Endothelial cell of umbilical vein (primary cell): Measurements from ENCODE around the gene GCNA. TPM values are rescaled to one million over a fixed set of nuclear protein-coding genes. Genes with fewer than 3 reads are reported as not detected.

ENCODE experiments used
- BruUV-seq: library from RNA; stranded (reverse); fragments of 400-500 nt; replicated peaks from 2 replicates; lab custom pipeline; 2021; lab: Mats Ljungman, UMichigan
- CTCF ChIA-PET: fragments of 300-600, 350-600 bp; sonication (Branson Sonifier 250); formaldehyde crosslinking; loops from one replicate; lab custom pipeline; 2021; ENCODE audit warnings: antibody characterized with exemption, inconsistent platforms; lab: Charles Lee
- POLR2A ChIA-PET: fragments of 300-600, 350-600 bp; sonication (Branson Sonifier 250); formaldehyde crosslinking; loops from one replicate; lab custom pipeline; 2021; ENCODE audit warnings: antibody characterized with exemption, inconsistent platforms; lab: Charles Lee
- DNase-seq: peaks from one replicate; pipeline ENCODE4 v3.0.0-alpha.2; 2011; ENCODE audit warnings: low read depth, low spot score
- FAIRE-seq: peaks from 2 replicates; lab custom pipeline; 2011; peaks lifted over from hg19 to GRCh38; lab: Jason Lieb, UNC
- H2AFZ ChIP-seq: 2 replicates; pipeline ENCODE4 v1.6.0; 2012; ENCODE audit warnings: low read depth, low read length, control low read depth, inconsistent platforms
- H3K27ac ChIP-seq: 2 replicates; pipeline ENCODE4 v1.5.1; 2011; ENCODE audit warnings: low read depth, mild to moderate bottlenecking, control low read depth, low read length, moderate library complexity; ENCODE audit not compliant: insufficient read depth
- H3K27me3 ChIP-seq, 2 experiments: 2 replicates each; pipeline versions ENCODE4 v1.6.0 to v1.6.1; 2011; ENCODE audit warnings: low read length in 2 of 2, mixed read lengths in 1 of 2; ENCODE audit not compliant: control insufficient read depth in 2 of 2, insufficient read depth in 2 of 2
- H3K36me3 ChIP-seq, 2 experiments: 2 replicates in 1 of 2; 3 replicates in 1 of 2; pipeline ENCODE4 v1.5.1; 2011; ENCODE audit warnings: low read length in 2 of 2, mild to moderate bottlenecking in 1 of 2, moderate library complexity in 1 of 2; ENCODE audit not compliant: control insufficient read depth in 2 of 2, insufficient read depth in 2 of 2; ENCODE audit errors: extremely low read depth in 1 of 2
- H3K4me1 ChIP-seq: 3 replicates; pipeline ENCODE4 v1.5.1; 2011; ENCODE audit warnings: mild to moderate bottlenecking, low read length; ENCODE audit not compliant: control insufficient read depth, insufficient read depth; ENCODE audit errors: extremely low read depth
- H3K4me2 ChIP-seq: 2 replicates; pipeline ENCODE4 v1.6.1; 2011; ENCODE audit warnings: low read length, control low read depth, mixed read lengths; ENCODE audit not compliant: insufficient read depth
- H3K4me3 ChIP-seq, 3 experiments: fragments of 200-600 bp in 1 of 3; sonication (generic), shearing (Covaris generic) in 1 of 3; replicated peaks in 1 of 3; 2 replicates each; pipeline ENCODE4 v1.5.1; 2011 to 2016; ENCODE audit warnings: control low read depth in 3 of 3, low read length in 3 of 3, mild to moderate bottlenecking in 2 of 3, inconsistent platforms in 1 of 3, low read depth in 1 of 3, moderate library complexity in 1 of 3; ENCODE audit not compliant: insufficient read depth in 1 of 3
- H3K79me2 ChIP-seq: 2 replicates; pipeline ENCODE4 v1.6.0; 2012; ENCODE audit warnings: low read length, inconsistent platforms; ENCODE audit not compliant: control insufficient read depth, insufficient read depth
- H3K9ac ChIP-seq: replicated peaks from 2 replicates; pipeline ENCODE3; 2011; ENCODE audit warnings: low read length, control low read depth; ENCODE audit not compliant: insufficient read depth; ENCODE audit errors: extremely low read depth
- H3K9me1 ChIP-seq: replicated peaks from 3 replicates; pipeline ENCODE4 v1.6.0; 2011; ENCODE audit warnings: mild to moderate bottlenecking, low read length; ENCODE audit not compliant: control insufficient read depth, insufficient read depth; ENCODE audit errors: extremely low read depth
- H3K9me3 ChIP-seq: replicated peaks from 2 replicates; pipeline ENCODE4 v1.5.1; 2012; ENCODE audit warnings: low read length, inconsistent platforms; ENCODE audit not compliant: control insufficient read depth, insufficient read depth
- H4K20me1 ChIP-seq: replicated peaks from 2 replicates; pipeline ENCODE3; 2011; ENCODE audit warnings: mild to moderate bottlenecking, low read length; ENCODE audit not compliant: control insufficient read depth, insufficient read depth; ENCODE audit errors: extremely low read depth
- CTCF ChIP-seq, 2 donors: IDR thresholded peaks; 1 replicate in 1 of 2; 2 replicates in 1 of 2; pipeline ENCODE4 v1.5.1; 2011; ENCODE audit warnings: low read length in 2 of 2, mild to moderate bottlenecking in 2 of 2, moderate library complexity in 2 of 2, control low read depth in 1 of 2, inconsistent platforms in 1 of 2, low read depth in 1 of 2; ENCODE audit not compliant: insufficient read depth in 1 of 2; ENCODE audit errors: extremely low read depth in 1 of 2
- EZH2 ChIP-seq: IDR thresholded peaks from 2 replicates; pipeline ENCODE4 v1.6.1; 2012; ENCODE audit warnings: borderline replicate concordance, low read depth, mild to moderate bottlenecking, moderate library complexity, low read length, inconsistent platforms; ENCODE audit not compliant: severe bottlenecking
- FOS ChIP-seq: IDR thresholded peaks from 2 replicates; pipeline ENCODE4 v1.6.1; 2011; ENCODE audit warnings: mild to moderate bottlenecking, low read length, moderate library complexity, borderline replicate concordance; ENCODE audit not compliant: insufficient read depth
- JUN ChIP-seq: IDR thresholded peaks from 2 replicates; pipeline ENCODE4 v1.6.1; 2011; ENCODE audit warnings: borderline replicate concordance, low read depth; ENCODE audit not compliant: insufficient read length, insufficient read depth
- MAX ChIP-seq: IDR thresholded peaks from 2 replicates; pipeline ENCODE4 v1.6.1; 2011; ENCODE audit not compliant: insufficient read depth, insufficient read length
- MYC ChIP-seq: IDR thresholded peaks from one replicate; pipeline ENCODE4 v1.6.1; 2011; ENCODE audit warnings: mild to moderate bottlenecking, low read depth, low read length
- POLR2AphosphoS5 ChIP-seq: IDR thresholded peaks from 2 replicates; pipeline ENCODE4 v1.6.1; 2012; ENCODE audit warnings: low read depth, mild to moderate bottlenecking, control low read depth, low read length, moderate library complexity; ENCODE audit not compliant: insufficient read depth
- dilution Hi-C: fragments of 300-500 bp; cut with MboI; formaldehyde crosslinking; loops from one replicate; pipeline ENCODE4 v1.15.0; 2019; ENCODE audit warnings: low sequenced_read_pairs; ENCODE audit not compliant: extremely low pct_ligation_motif_present
- intact Hi-C: fragments of 100-400 bp; cut with micrococcal nuclease; formaldehyde crosslinking; loops from one replicate; pipeline ENCODE4 v1.10.0; 2022
- polyA plus RNA-seq, 4 experiments: library from polyadenylated mRNA; depleted of rRNA in 3 of 4; stranded (reverse) in 3 of 4; unstranded in 1 of 4; fragments of >200 nt; gene quantifications; 2 replicates each; pipeline versions ENCODE4 v1.2.1 to v1.2.3, GENCODE V29; 2011 to 2012; ENCODE audit warnings: missing spikeins in 1 of 4
- total RNA-seq: library from RNA; stranded (reverse); gene quantifications from 2 replicates; pipeline ENCODE4 v1.2.3, GENCODE V29; 2021

The GCNA gene
- total and polyA plus RNA-seq, 2 donors (not counting 3 experiments of a cell fraction or from before 2014, with no cell fraction given) = 1.0 to 4.0 TPM

GRCh38 chrX:71634366-71634765, 56.1 kb downstream of the GCNA start:
- Histone ChIP-seq H3K4me2 (no peak overlapping the region), H3K27ac (no peak overlapping the region), H3K9me1 (no peaks in the 10 kb centered on the region), H3K9ac (no peak overlapping the region), H3K4me1 (peaks cover 24% of the 10 kb centered on the region), H3K9me3 (no peaks in the 10 kb centered on the region), H3K79me2 (no peaks in the 10 kb centered on the region), H4K20me1 (no peaks in the 10 kb centered on the region), H3K36me3 (no peaks in the 10 kb centered on the region), H2AFZ (no peak overlapping the region), H3K4me3 (no peak overlapping the region), H3K27me3 (no peaks in the 10 kb centered on the region)
- ChIA-PET CTCF (no interaction called here), POLR2A (no interaction called here)
- FAIRE-seq (no peak), DNase-seq (no peak)
- dilution Hi-C loops = no loop called here
- intact Hi-C loops = no loop called here
- TF ChIP-seq EZH2 (no peak), CTCF (IDR thresholded peaks at IDR 0.05; ENCODE audit: extremely low read depth in 1 of 2, insufficient read depth in 1 of 2, low read depth in 1 of 2, low read length in 2 of 2) (no peak), JUN (no peak), MAX (no peak), POLR2AphosphoS5 (no peak), MYC (no peak), FOS (no peak)
- BruUV-seq = no TSS peak
